ENCODE results near the gene SLC18A3. TPM values are rescaled to one million over a fixed set of nuclear protein-coding genes. Genes with fewer than 3 reads are reported as not detected.

Gene SLC18A3
- total RNA-seq, 4 donors from 2014 or later = not detected

DNA sequence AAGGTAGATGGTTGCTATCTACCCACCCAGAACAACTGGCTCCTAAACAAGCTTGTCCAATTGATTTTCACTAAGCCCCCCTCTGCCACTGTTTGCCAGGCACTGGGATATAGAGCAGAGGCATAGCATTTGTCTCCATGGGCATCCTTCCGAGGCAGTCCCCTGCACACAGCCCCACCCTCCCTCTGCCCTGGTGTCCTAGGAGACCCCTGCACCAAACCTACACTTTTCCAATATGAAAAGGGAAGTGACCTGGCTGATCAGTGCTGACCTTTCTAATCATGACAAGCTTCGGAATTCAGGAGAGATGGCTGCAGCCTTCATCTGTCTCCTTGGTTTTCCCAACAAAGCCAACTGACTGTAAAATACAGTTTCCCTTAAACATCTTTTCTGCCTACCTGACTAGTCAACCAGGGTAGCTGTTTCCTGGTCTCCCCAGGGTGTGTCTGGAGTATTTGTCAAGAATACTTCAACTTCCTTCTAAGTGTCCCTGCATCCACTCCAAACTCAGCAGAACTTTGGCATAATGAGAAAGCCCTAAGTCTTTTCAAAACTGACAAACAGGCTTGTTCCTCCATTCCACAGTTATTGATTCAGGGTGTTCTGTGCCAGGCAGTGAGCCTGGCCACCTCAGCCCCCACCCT, 7.6 kb upstream of the SLC18A3 start:
- Histone ChIP-seq H3K4me1 (peaks cover 0 to 8% (median 0%) of the 10 kb centered on the region in 4 donors), H3K9me3 (peaks cover 0 to 5% (median 0%) of the 10 kb centered on the region in 4 donors), H3K4me3 (no peak overlapping the region), H3K27ac (no peak overlapping the region), H3K27me3 (peaks cover 0 to 41% of the 10 kb centered on the region in 2 donors), H3K36me3 (no peaks in the 10 kb centered on the region)
- 55 to 75% methylated on average over 2 of the region's 2 CpGs for WGBS, 2 donors
- TF ChIP-seq EP300 (IDR thresholded peaks at IDR 0.05) (no peak), CTCF (IDR thresholded peaks at IDR 0.05) (no peak), POLR2A (IDR thresholded peaks at IDR 0.05) (no peak)
- no peak for DNase-seq (ENCODE audit: low spot score in 2 of 2)

GRCh38 chr10:49605216-49605938, 4.7 kb upstream of the SLC18A3 start:
- DNase-seq (ENCODE audit: low spot score in 2 of 2) = no peak
- Histone ChIP-seq H3K4me3 (no peak overlapping the region), H3K4me1 (peaks cover 0 to 24% (median 0%) of the 10 kb centered on the region in 4 donors), H3K9me3 (peaks cover 0 to 5% (median 0%) of the 10 kb centered on the region in 4 donors), H3K36me3 (no peaks in the 10 kb centered on the region), H3K27me3 (peaks cover 0 to 69% of the 10 kb centered on the region in 2 donors), H3K27ac (no peak overlapping the region)
- 69 to 74% methylated on average over 6 of the region's 6 CpGs for WGBS, 2 donors
- TF ChIP-seq POLR2A (IDR thresholded peaks at IDR 0.05) (no peak), EP300 (IDR thresholded peaks at IDR 0.05) (no peak), CTCF (IDR thresholded peaks at IDR 0.05) (no peak)

DNA sequence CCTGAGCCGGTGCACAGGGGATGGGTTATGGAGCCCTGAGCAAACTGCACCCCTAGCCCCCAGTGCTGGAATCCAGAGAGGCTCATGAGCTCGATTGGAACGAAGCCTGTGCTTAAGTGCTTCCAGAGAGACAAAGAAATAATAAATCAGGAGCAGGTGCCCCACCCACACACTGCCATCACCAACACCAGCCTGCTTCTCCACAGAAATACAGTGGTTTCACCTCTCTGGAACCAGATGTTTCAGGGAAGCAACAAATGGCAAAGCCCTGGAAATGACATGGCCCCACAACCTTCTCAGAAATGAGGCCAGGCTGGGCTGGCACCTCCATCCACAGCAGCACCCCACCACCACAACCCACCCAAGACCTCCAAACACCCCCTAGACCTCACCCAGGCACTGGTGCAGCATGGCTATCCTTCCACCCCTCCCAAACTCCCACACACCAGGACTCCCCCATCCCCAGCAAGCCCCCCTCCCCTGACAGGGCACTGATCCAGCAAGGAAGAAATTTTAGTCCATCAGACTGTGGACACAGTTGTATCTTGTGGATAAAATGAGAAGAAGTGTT, 4.1 kb upstream of the SLC18A3 start:
- peaks cover 0 to 31% (median 3%) of the 10 kb centered on the region in 4 donors for H3K4me1 ChIP-seq
- H3K27me3 ChIP-seq = peaks cover 2 to 76% of the 10 kb centered on the region in 2 donors
- H3K27ac ChIP-seq = no peak overlapping the region
- H3K9me3 ChIP-seq = peaks cover 0 to 5% (median 0%) of the 10 kb centered on the region in 4 donors
- H3K4me3 ChIP-seq = no peak overlapping the region
- 57 to 59% methylated on average over 3 of the region's 3 CpGs for WGBS, 2 donors
- no peaks in the 10 kb centered on the region for H3K36me3 ChIP-seq
- TF ChIP-seq EP300 (IDR thresholded peaks at IDR 0.05) = no peak
- TF ChIP-seq CTCF (IDR thresholded peaks at IDR 0.05) = no peak
- TF ChIP-seq POLR2A (IDR thresholded peaks at IDR 0.05) = no peak
- DNase-seq (ENCODE audit: low spot score in 2 of 2) = no peak

DNA sequence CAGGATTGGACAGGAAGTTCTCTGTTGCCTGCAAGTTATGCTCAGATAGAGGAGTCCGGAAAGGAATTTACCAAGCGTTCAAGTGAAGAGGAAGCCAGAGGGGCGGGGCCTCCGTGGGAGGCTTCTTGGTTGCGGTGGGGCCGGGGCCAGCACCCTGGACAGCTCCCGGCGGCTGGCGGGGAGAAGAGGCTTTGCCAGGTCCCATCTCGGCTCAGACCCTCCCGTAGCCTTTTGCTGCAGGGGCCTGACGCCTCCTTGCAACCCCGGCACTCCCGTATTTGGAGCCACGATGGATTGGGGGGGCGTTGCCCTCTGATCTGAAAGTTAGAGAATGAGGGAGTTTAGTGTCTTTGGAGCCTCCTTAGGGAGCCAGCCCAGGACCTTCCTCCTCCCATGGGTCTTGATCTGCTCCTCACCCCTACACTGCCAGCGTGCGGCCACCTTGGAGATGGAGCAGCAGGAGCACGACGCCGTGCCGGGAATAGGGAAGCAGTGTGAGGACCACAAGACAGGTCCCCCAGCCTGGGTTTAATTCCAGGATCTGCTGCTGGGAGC, 3.1 kb upstream of the SLC18A3 start:
- TF ChIP-seq CTCF (IDR thresholded peaks at IDR 0.05) (no peak), POLR2A (IDR thresholded peaks at IDR 0.05) (no peak), EP300 (IDR thresholded peaks at IDR 0.05) (no peak)
- H3K4me3 ChIP-seq = no peak overlapping the region
- H3K9me3 ChIP-seq = peaks cover 0 to 5% (median 0%) of the 10 kb centered on the region in 4 donors
- H3K27ac ChIP-seq = no peak overlapping the region
- peaks cover 3 to 79% of the 10 kb centered on the region in 2 donors for H3K27me3 ChIP-seq
- H3K36me3 ChIP-seq = no peaks in the 10 kb centered on the region
- WGBS, 2 donors = 1 to 3% methylated on average over 16 to 22 of the region's 22 CpGs
- peaks cover 0 to 41% (median 4%) of the 10 kb centered on the region in 4 donors for H3K4me1 ChIP-seq
- DNase-seq (ENCODE audit: low spot score in 2 of 2) = peak in 1 of 2 donors; percentile 44

Data from tibial nerve (tissue), 4 donors.